K562 (cell line): Measurements from ENCODE around the gene ZNF501. TPM values are rescaled to one million over a fixed set of nuclear protein-coding genes. Genes with fewer than 3 reads are reported as not detected.

Experiments used
- CBFB ChIP-seq: sonication (generic); formaldehyde crosslinking; IDR thresholded peaks from 2 replicates; pipeline ENCODE4 v1.4.0; 2020; ENCODE audit warnings: mild to moderate bottlenecking, missing genetic modification reagents
- IFI16 ChIP-seq: fragments of 250-450 bp; sonication (Bioruptor Pico); IDR thresholded peaks from 2 replicates; pipeline ENCODE4 v2.1.2; 2022; ENCODE audit warnings: mild to moderate bottlenecking, inconsistent platforms
- KHSRP ChIP-seq: fragments of 450-650 bp; IDR thresholded peaks from 2 replicates; pipeline ENCODE4 v1.6.1; 2017
- MTF1 ChIP-seq: fragments of 250-450 bp; sonication (Bioruptor Pico); IDR thresholded peaks from 2 replicates; pipeline ENCODE4 v1.9.0; 2021; ENCODE audit warnings: moderate library complexity, mild to moderate bottlenecking, inconsistent platforms, borderline replicate concordance
- NFE2L1 ChIP-seq: fragments of 450-650 bp; IDR thresholded peaks from 2 replicates; pipeline ENCODE4 v1.6.1; 2016; ENCODE audit warnings: missing genetic modification characterization, low read depth, mild to moderate bottlenecking, missing compliant biosample characterization, moderate library complexity, borderline replicate concordance
- PPARD ChIP-seq: fragments of 250-450 bp; sonication (Bioruptor Pico); IDR thresholded peaks from 2 replicates; pipeline ENCODE4 v1.8.0; 2022; ENCODE audit warnings: inconsistent platforms, mild to moderate bottlenecking, moderate library complexity
- SIX5 ChIP-seq, 2 experiments: IDR thresholded peaks; 2 replicates each; pipeline ENCODE4 v1.6.1; 2011; ENCODE audit warnings: low read length in 2 of 2, borderline replicate concordance in 1 of 2, low read depth in 1 of 2, mild to moderate bottlenecking in 1 of 2, moderate library complexity in 1 of 2; ENCODE audit not compliant: insufficient read depth in 1 of 2
- TBP ChIP-seq: optimal IDR thresholded peaks from 2 replicates; pipeline ENCODE3; 2011; ENCODE audit warnings: low read depth, low read length, improper control_type of control experiment
- ZBED1 ChIP-seq: IDR thresholded peaks from 2 replicates; pipeline ENCODE4 v1.6.1; 2014
- ZFX ChIP-seq: sonication (generic); formaldehyde crosslinking; IDR thresholded peaks from 2 replicates; pipeline ENCODE4 v1.8.0; 2022; ENCODE audit warnings: mild to moderate bottlenecking, missing genetic modification reagents, moderate library complexity
- ZNF146 ChIP-seq: IDR thresholded peaks from one replicate; pipeline ENCODE4 v1.6.1; 2018; ENCODE audit warnings: missing compliant biosample characterization; ENCODE audit not compliant: unreplicated experiment
- ZNF263 ChIP-seq: sonication (generic); formaldehyde crosslinking; IDR thresholded peaks from 2 replicates; pipeline ENCODE4 v1.8.0; 2022; ENCODE audit warnings: mild to moderate bottlenecking, missing genetic modification reagents, borderline replicate concordance
- ZNF830 ChIP-seq: fragments of 250-450 bp; sonication (Bioruptor Pico); IDR thresholded peaks from 2 replicates; pipeline ENCODE4 v1.5.0; 2021; ENCODE audit warnings: mild to moderate bottlenecking
- polyA plus RNA-seq, 8 experiments: library from polyadenylated mRNA; depleted of rRNA in 4 of 8; stranded (reverse) in 5 of 8; unstranded in 3 of 8; fragments of >200 nt; fragmentation: Nextera tagmentation in 2 of 8; fragmentation: Illumina TruSeq in 1 of 8; extraction: Ambion mirVana in 2 of 8; extraction: Trizol in 1 of 8; gene quantifications; 2 replicates each; pipeline versions ENCODE4 v1.2.1 to v1.2.3, GENCODE V29; 2011 to 2014; ENCODE audit warnings: inconsistent platforms in 1 of 8, missing spikeins in 1 of 8
- total RNA-seq, 7 experiments: library from RNA; depleted of rRNA in 6 of 7; stranded (reverse); fragments of >200 nt in 6 of 7; fragmentation: Illumina TruSeq in 2 of 7; extraction: Trizol in 2 of 7; gene quantifications; 2 replicates each; pipeline versions ENCODE4 v1.2.1 to v1.2.3, GENCODE V29; 2011 to 2021; ENCODE audit warnings: low replicate concordance in 1 of 7
- TF ChIP-seq, protein P1 (sequence below): sonication (generic); formaldehyde crosslinking; IDR thresholded peaks from 2 replicates; pipeline ENCODE4 v1.8.1; 2023; ENCODE audit warnings: mild to moderate bottlenecking, missing genetic modification reagents, moderate library complexity
- TF ChIP-seq, protein P2 (sequence below), 2 experiments: fragments of 450-650 bp; IDR thresholded peaks; 2 replicates each; pipeline ENCODE4 v1.6.1; 2016; ENCODE audit warnings: mild to moderate bottlenecking in 2 of 2, borderline replicate concordance in 1 of 2, low read depth in 1 of 2, moderate library complexity in 1 of 2
- TF ChIP-seq, protein P3 (sequence below): fragments of 200-400 bp; formaldehyde crosslinking; IDR thresholded peaks from 2 replicates; pipeline ENCODE4 v1.6.1; 2017; ENCODE audit warnings: mild to moderate bottlenecking, low read depth, low read length, moderate library complexity

ZNF501 gene
- total and polyA plus RNA-seq, 9 of the 15 experiments (the other 6 are each of a cell fraction or from before 2014, with no cell fraction given), result 1.2 to 6.5 (median 3.7) TPM

DNA sequence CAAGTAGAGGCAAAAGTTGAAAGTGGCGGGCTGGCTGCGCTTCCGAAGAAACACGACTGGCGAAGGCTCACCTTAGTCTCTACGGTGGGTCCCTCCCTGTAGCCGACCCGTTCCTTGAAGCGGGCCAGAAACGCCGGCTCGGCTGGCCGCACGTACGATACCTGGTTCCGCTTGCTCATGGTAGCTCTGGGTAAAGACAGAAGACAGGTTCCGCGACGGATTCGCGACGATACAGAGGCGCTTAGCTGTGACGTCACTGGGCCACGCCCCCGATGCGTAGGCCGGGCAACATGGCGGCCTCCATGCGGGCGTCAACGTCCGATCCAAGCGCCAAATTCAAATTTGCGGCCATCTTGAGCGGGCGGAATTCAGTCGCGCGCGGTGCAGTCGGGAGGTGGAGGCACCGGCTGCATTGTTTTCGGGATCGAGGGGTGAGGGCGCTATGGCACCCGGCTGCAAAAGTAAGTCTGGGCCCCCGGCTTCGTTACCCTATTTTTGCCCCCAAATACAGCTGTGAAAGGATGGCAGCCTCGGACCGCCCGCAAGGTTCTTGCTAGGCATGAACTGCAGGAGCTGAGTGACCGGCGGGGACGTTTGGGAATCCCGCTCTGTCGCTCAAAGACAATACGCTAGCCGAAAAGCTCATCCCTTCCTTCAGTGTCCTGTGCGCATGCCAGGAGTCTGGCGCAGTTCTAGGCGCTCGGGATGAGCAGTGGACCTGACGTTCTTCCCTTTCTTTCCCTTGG, 32.2 kb downstream of the ZNF501 start, which contains the start of the genes KIAA1143 and KIF15 (continued):
- TF ChIP-seq, protein P1, sequence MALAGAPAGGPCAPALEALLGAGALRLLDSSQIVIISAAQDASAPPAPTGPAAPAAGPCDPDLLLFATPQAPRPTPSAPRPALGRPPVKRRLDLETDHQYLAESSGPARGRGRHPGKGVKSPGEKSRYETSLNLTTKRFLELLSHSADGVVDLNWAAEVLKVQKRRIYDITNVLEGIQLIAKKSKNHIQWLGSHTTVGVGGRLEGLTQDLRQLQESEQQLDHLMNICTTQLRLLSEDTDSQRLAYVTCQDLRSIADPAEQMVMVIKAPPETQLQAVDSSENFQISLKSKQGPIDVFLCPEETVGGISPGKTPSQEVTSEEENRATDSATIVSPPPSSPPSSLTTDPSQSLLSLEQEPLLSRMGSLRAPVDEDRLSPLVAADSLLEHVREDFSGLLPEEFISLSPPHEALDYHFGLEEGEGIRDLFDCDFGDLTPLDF, result peak; percentile 99
- TF ChIP-seq ZNF146 (CRISPR knock-in tag) (no peak), SIX5 (IDR thresholded peaks at IDR 0.05; ENCODE audit: borderline replicate concordance in 1 of 2, insufficient read depth in 1 of 2, low read depth in 1 of 2, low read length in 2 of 2) (peak; percentile 63 to 78; a peak in 3 of 4 replicates), ZFX (CRISPR knock-in tag) (peak; percentile 95), ZBED1 (peak; percentile 43; the same call in 1 of the 2 replicates), NFE2L1 (no peak), KHSRP (peak; percentile 96), ZNF263 (peak; percentile 61; the same call in 1 of the 2 replicates), TBP (peak; percentile 88), PPARD (CRISPR knock-in tag) (no peak), IFI16 (CRISPR knock-in tag) (no peak), CBFB (CRISPR knock-in tag) (no peak), MTF1 (CRISPR knock-in tag) (no peak), ZNF830 (no peak)
- TF ChIP-seq, protein P2, sequence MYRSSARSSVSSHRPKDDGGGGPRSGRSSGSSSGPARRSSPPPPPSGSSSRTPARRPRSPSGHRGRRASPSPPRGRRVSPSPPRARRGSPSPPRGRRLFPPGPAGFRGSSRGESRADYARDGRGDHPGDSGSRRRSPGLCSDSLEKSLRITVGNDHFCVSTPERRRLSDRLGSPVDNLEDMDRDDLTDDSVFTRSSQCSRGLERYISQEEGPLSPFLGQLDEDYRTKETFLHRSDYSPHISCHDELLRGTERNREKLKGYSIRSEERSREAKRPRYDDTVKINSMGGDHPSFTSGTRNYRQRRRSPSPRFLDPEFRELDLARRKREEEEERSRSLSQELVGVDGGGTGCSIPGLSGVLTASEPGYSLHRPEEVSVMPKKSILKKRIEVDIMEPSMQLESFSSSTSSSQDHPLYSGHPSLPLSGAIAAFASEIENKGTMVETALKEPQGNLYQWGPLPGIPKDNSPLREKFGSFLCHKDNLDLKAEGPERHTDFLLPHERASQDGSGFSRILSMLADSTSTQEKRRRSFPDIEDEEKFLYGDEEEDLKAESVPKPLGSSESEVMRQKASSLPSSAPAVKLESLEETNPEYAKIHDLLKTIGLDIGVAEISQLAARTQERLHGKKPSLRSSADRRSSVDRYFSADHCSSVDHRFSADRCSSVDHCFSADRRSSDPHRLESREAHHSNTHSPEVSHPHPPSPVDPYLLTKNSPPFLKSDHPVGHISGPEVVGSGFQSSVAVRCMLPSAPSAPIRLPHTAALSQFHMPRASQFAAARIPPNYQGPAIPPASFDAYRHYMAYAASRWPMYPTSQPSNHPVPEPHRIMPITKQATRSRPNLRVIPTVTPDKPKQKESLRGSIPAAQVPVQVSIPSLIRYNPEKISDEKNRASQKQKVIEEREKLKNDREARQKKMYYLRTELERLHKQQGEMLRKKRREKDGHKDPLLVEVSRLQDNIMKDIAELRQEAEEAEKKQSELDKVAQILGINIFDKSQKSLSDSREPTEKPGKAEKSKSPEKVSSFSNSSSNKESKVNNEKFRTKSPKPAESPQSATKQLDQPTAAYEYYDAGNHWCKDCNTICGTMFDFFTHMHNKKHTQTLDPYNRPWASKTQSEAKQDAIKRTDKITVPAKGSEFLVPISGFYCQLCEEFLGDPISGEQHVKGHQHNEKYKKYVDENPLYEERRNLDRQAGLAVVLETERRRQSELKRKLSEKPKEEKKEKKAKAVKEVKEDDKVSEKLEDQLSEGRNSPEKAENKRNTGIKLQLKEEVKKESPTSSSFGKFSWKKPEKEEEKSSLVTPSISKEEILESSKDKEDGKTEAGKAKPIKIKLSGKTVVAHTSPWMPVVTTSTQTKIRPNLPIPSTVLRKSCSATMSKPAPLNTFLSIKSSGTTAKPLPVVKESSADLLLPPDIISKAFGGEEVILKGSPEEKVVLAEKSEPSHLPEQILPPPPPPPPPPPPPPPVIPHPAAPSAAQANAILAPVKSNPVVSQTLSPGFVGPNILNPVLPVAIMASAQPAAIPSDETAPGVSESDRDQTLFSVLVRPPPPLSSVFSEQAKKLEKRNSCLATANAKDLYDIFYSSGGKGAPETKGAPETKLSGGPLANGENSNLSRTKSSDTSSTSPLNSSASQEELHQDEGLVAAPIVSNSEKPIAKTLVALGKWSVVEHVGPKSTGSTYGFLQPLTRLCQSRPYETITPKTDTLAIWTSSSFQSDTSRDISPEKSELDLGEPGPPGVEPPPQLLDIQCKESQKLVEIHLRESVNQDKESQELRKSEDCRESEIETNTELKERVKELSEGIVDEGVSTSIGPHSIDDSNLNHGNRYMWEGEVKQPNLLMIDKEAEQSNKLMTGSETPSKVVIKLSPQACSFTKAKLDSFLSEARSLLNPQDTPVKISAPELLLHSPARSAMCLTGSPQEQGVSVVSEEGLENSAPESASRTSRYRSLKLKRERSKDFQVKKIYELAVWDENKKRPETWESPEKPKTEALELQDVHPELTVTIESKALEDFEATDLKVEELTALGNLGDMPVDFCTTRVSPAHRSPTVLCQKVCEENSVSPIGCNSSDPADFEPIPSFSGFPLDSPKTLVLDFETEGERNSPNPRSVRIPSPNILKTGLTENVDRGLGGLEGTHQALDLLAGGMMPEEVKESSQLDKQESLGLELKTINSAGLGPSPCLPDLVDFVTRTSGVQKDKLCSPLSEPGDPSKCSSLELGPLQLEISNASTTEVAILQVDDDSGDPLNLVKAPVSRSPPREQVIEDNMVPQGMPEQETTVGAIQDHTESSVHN (IDR thresholded peaks at IDR 0.05; ENCODE audit: borderline replicate concordance in 1 of 2, low read depth in 1 of 2), result no peak
- TF ChIP-seq, protein P3, sequence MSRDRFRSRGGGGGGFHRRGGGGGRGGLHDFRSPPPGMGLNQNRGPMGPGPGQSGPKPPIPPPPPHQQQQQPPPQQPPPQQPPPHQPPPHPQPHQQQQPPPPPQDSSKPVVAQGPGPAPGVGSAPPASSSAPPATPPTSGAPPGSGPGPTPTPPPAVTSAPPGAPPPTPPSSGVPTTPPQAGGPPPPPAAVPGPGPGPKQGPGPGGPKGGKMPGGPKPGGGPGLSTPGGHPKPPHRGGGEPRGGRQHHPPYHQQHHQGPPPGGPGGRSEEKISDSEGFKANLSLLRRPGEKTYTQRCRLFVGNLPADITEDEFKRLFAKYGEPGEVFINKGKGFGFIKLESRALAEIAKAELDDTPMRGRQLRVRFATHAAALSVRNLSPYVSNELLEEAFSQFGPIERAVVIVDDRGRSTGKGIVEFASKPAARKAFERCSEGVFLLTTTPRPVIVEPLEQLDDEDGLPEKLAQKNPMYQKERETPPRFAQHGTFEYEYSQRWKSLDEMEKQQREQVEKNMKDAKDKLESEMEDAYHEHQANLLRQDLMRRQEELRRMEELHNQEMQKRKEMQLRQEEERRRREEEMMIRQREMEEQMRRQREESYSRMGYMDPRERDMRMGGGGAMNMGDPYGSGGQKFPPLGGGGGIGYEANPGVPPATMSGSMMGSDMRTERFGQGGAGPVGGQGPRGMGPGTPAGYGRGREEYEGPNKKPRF, result no peak
